Measurements from ENCODE around the gene FGF8. TPM values are rescaled to one million over a fixed set of nuclear protein-coding genes. Genes with fewer than 3 reads are reported as not detected.

The FGF8 gene
- total and polyA plus RNA-seq, 2 of the 4 experiments (the other 2 are of a cell fraction), result 0.17 TPM; not detected in 1

GRCh38 chr10:101793526-101793925, 17.6 kb upstream of the FGF8 start:
- no peak overlapping the region for H2AFZ ChIP-seq (replicated peaks; ENCODE audit: low read length, poor library complexity)
- CTCF ChIA-PET, result no interaction called here
- ATAC-seq (ENCODE audit: low read depth) (no peak), DNase-seq (no peak)
- intact Hi-C loops (cut with micrococcal nuclease), result no loop called here
- 100% methylated on average over 8 of the region's 12 CpGs; no CpG with 5 or more reads in 1 of the 2 experiments for WGBS, 2 experiments (ENCODE audit: extremely low coverage in 2 of 2, insufficient read length in 1 of 2)
- H3K9ac ChIP-seq (ENCODE audit: low read depth, low read length), result no peak overlapping the region
- no peak overlapping the region for H2BK120ac ChIP-seq (ENCODE audit: low read depth, low read length)
- peaks cover 45 to 50% of the 10 kb centered on the region in 2 experiments for H3K79me1 ChIP-seq (ENCODE audit: low read depth in 1 of 2, low read length in 2 of 2)
- no peak overlapping the region for H3K14ac ChIP-seq (replicated peaks; ENCODE audit: low read depth, low read length)
- H3K36me3 ChIP-seq (ENCODE audit: control insufficient read depth, insufficient read depth, low read length), result peaks cover 55% of the 10 kb centered on the region
- H4K5ac ChIP-seq (ENCODE audit: low read depth, low read length), result no peak overlapping the region
- no peak overlapping the region for H3K56ac ChIP-seq (ENCODE audit: extremely low read depth, insufficient read depth, low read length)
- H3K9me1 ChIP-seq (ENCODE audit: insufficient read depth, low read length), result no peaks in the 10 kb centered on the region
- no peaks in the 10 kb centered on the region for H3K9me3 ChIP-seq (ENCODE audit: control insufficient read depth, insufficient read depth, low read length)
- no peak overlapping the region for H4K8ac ChIP-seq (ENCODE audit: low read depth in 2 of 2, low read length in 2 of 2)
- H2AK5ac ChIP-seq (ENCODE audit: low read depth, low read length), result no peak overlapping the region
- no peak overlapping the region for H2BK15ac ChIP-seq (ENCODE audit: low read depth, low read length)
- H3K23ac ChIP-seq (ENCODE audit: low read depth, low read length), result no peak overlapping the region
- H4K91ac ChIP-seq (ENCODE audit: insufficient read depth, low read depth, low read length), result no peak overlapping the region
- in situ Hi-C loops (cut with MboI; ENCODE audit: low sequenced_read_pairs), result no loop called here
- no peak overlapping the region for H2BK5ac ChIP-seq (ENCODE audit: low read depth, low read length, poor library complexity, severe bottlenecking)
- no peak for TF ChIP-seq CTCF (conservative IDR thresholded peaks at IDR 0.05; ENCODE audit: low read depth, low read length)
- no peak for TF ChIP-seq CHD1 (IDR thresholded peaks at IDR 0.05; ENCODE audit: low read depth, low read length)
- TF ChIP-seq BHLHE40 (IDR thresholded peaks at IDR 0.05; ENCODE audit: low read depth, low read length), result no peak
- no peak overlapping the region for H3K4me2 ChIP-seq (ENCODE audit: low read depth, low read length)
- BruUV-seq (replicated peaks), result no TSS peak
- no peak overlapping the region for H3K18ac ChIP-seq (ENCODE audit: low read depth, low read length)
- H2BK20ac ChIP-seq (ENCODE audit: low read depth, low read length), result no peak overlapping the region
- no peaks in the 10 kb centered on the region for H3K27me3 ChIP-seq (ENCODE audit: control insufficient read depth, insufficient read depth, low read length)
- no peak overlapping the region for H3K4me3 ChIP-seq (ENCODE audit: insufficient read depth, low read depth, low read length)
- H2AK9ac ChIP-seq (replicated peaks; ENCODE audit: low read depth, low read length, poor library complexity), result no peak overlapping the region
- no peaks in the 10 kb centered on the region for H3K4me1 ChIP-seq (ENCODE audit: control insufficient read depth, insufficient read depth, low read length)
- dilution Hi-C loops (cut with HindIII; ENCODE audit: low sequenced_read_pairs, unreplicated experiment), result no loop called here
- H4K20me1 ChIP-seq (ENCODE audit: insufficient read depth, low read length), result peaks cover 14% of the 10 kb centered on the region
- POLR2A ChIA-PET (ENCODE audit: unreplicated experiment), result no interaction called here
- no peak overlapping the region for H3K4ac ChIP-seq (ENCODE audit: low read depth, low read length)
- no peak overlapping the region for H3K27ac ChIP-seq (ENCODE audit: insufficient read depth, low read length)
